HCT116 (cell line): ENCODE results near the gene SNTG2. TPM values are rescaled to one million over a fixed set of nuclear protein-coding genes. Genes with fewer than 3 reads are reported as not detected.

ENCODE experiments used
- ATAC-seq: fragments of 200-7000 bp; cut with Tn5 transposase; 2 replicates; pipeline ENCODE4 v1.9.1; 2020; ENCODE audit warnings: mild to moderate bottlenecking, moderate library complexity
- BruUV-seq: library from RNA; stranded (reverse); fragments of 400-500 nt; replicated peaks from 2 replicates; lab custom pipeline; 2021; lab: Mats Ljungman, UMichigan
- CTCF ChIA-PET: fragments of 300-600 bp; sonication (Branson Sonifier 250); formaldehyde crosslinking; loops from one replicate; lab custom pipeline; 2021; ENCODE audit warnings: antibody characterized with exemption; lab: Charles Lee
- POLR2A ChIA-PET: fragments of 300-600, 350-600 bp; sonication (Branson Sonifier 250); formaldehyde crosslinking; loops from one replicate; lab custom pipeline; 2021; ENCODE audit warnings: antibody characterized with exemption; lab: Charles Lee
- RAD21 ChIA-PET, 2 experiments: fragments of 300-600 bp; sonication (Branson Sonifier 250); formaldehyde crosslinking; loops; one replicate each; lab custom pipeline; 2023; ENCODE audit warnings: low total read pairs in 2 of 2; ENCODE audit not compliant: uncharacterized antibody in 2 of 2, unreplicated experiment in 2 of 2, low non-redundant PET in 1 of 2; lab: Charles Lee
- DNase-seq: peaks from one replicate; pipeline ENCODE4 v3.0.0-alpha.2; 2010; ENCODE audit warnings: low read depth, low spot score
- H2AFZ ChIP-seq: fragments of 200-600 bp; shearing (Covaris generic), sonication (generic); 2 replicates; pipeline ENCODE4 v1.6.1; 2017; ENCODE audit warnings: low read depth, mixed run types, mixed read lengths, antibody characterized with exemption, low read length; ENCODE audit not compliant: poor library complexity, severe bottlenecking
- H3K27ac ChIP-seq: 2 replicates; pipeline ENCODE4 v1.5.1; 2012; ENCODE audit warnings: low read depth, low read length
- H3K27me3 ChIP-seq: fragments of 200-600 bp; sonication (generic); 2 replicates; pipeline ENCODE4 v1.6.1; 2016; ENCODE audit warnings: mixed run types, low read length, mixed read lengths; ENCODE audit not compliant: insufficient read depth
- H3K36me3 ChIP-seq, 2 experiments: fragments of 200-500 bp in 1 of 2; fragments of 200-600 bp in 1 of 2; sonication (Bioruptor generic) in 1 of 2; sonication (generic) in 1 of 2; 2 replicates each; pipeline versions ENCODE4 v1.5.1 to v1.6.1; 2014 to 2016; ENCODE audit warnings: low read length in 2 of 2, inconsistent platforms in 1 of 2, mixed read lengths in 1 of 2, mixed run types in 1 of 2; ENCODE audit not compliant: insufficient read depth in 2 of 2, control insufficient read depth in 1 of 2
- H3K4me1 ChIP-seq, 2 experiments: fragments of 200-600 bp in 1 of 2; sonication (generic) in 1 of 2; 2 replicates each; pipeline versions ENCODE4 v1.5.1 to v1.6.1; 2012 to 2017; ENCODE audit warnings: low read length in 2 of 2, inconsistent platforms in 1 of 2, mild to moderate bottlenecking in 1 of 2, mixed read lengths in 1 of 2, mixed run types in 1 of 2, moderate library complexity in 1 of 2; ENCODE audit not compliant: insufficient read depth in 2 of 2, control insufficient read depth in 1 of 2
- H3K4me2 ChIP-seq: fragments of 200-600 bp; sonication (generic); 2 replicates; pipeline ENCODE4 v1.6.1; 2017; ENCODE audit warnings: mixed run types, low read length, mixed read lengths
- H3K4me3 ChIP-seq, 2 experiments: fragments of 200-600 bp in 1 of 2; sonication (generic) in 1 of 2; replicated peaks in 1 of 2; 2 replicates each; pipeline ENCODE4 v1.5.1; 2011 to 2016; ENCODE audit warnings: low read length in 2 of 2, control low read depth in 1 of 2, low read depth in 1 of 2, mild to moderate bottlenecking in 1 of 2, mixed read lengths in 1 of 2, mixed run types in 1 of 2
- H3K79me2 ChIP-seq: fragments of 200-600 bp; sonication (generic); 2 replicates; pipeline ENCODE4 v1.6.1; 2017; ENCODE audit warnings: mild to moderate bottlenecking, mixed run types, low read length, moderate library complexity, mixed read lengths; ENCODE audit not compliant: insufficient read depth
- H3K9ac ChIP-seq: fragments of 200-600 bp; sonication (generic); 2 replicates; pipeline ENCODE4 v1.6.1; 2016; ENCODE audit warnings: low read length, mixed read lengths
- H3K9me2 ChIP-seq: fragments of 200-600 bp; sonication (generic), shearing (Covaris generic); 2 replicates; pipeline ENCODE4 v1.6.1; 2017; ENCODE audit warnings: mixed run types, mild to moderate bottlenecking, moderate library complexity; ENCODE audit not compliant: insufficient read depth
- H3K9me3 ChIP-seq, 2 experiments: fragments of 200-500 bp in 1 of 2; fragments of 200-600 bp in 1 of 2; sonication (Bioruptor generic) in 1 of 2; sonication (generic) in 1 of 2; 2 replicates each; pipeline ENCODE4 v1.6.1; 2014 to 2017; ENCODE audit warnings: low read length in 2 of 2, mixed read lengths in 2 of 2, inconsistent platforms in 1 of 2, low read depth in 1 of 2, mild to moderate bottlenecking in 1 of 2, mixed run types in 1 of 2, moderate library complexity in 1 of 2; ENCODE audit not compliant: control insufficient read depth in 1 of 2, insufficient read depth in 1 of 2
- H4K20me1 ChIP-seq: fragments of 200-600 bp; sonication (generic), shearing (Covaris generic); 2 replicates; pipeline ENCODE4 v1.6.1; 2017; ENCODE audit warnings: mixed run types, mild to moderate bottlenecking, moderate library complexity; ENCODE audit not compliant: insufficient read depth
- CBX3 ChIP-seq: IDR thresholded peaks from 2 replicates; pipeline ENCODE4 v1.6.1; 2012; ENCODE audit warnings: low read depth
- EZH2phosphoT487 ChIP-seq: fragments of 200-600 bp; IDR thresholded peaks from 2 replicates; pipeline ENCODE4 v1.6.1; 2018; ENCODE audit warnings: antibody characterized with exemption, borderline replicate concordance
- JUND ChIP-seq: IDR thresholded peaks from 2 replicates; pipeline ENCODE4 v1.6.1; 2012
- POLR2A ChIP-seq: IDR thresholded peaks from 2 replicates; pipeline ENCODE4 v1.7.0; 2011; ENCODE audit warnings: borderline replicate concordance; ENCODE audit not compliant: insufficient read depth, insufficient read length; ENCODE audit errors: extremely low read depth
- RAD21 ChIP-seq: IDR thresholded peaks from 2 replicates; pipeline ENCODE4 v1.6.1; 2012; ENCODE audit warnings: low read depth, mild to moderate bottlenecking
- SIN3A ChIP-seq: IDR thresholded peaks from 2 replicates; pipeline ENCODE4 v1.6.1; 2012; ENCODE audit warnings: low read depth
- SP1 ChIP-seq: IDR thresholded peaks from 2 replicates; pipeline ENCODE4 v1.6.1; 2012; ENCODE audit warnings: low read depth
- YY1 ChIP-seq: IDR thresholded peaks from 2 replicates; pipeline ENCODE4 v1.6.1; 2011; ENCODE audit warnings: low read length, low read depth, moderate library complexity, mild to moderate bottlenecking; ENCODE audit not compliant: insufficient replicate concordance; ENCODE audit errors: extremely low read depth
- ZFX ChIP-seq: fragments of 450-650 bp; IDR thresholded peaks from 2 replicates; pipeline ENCODE4 v1.6.1; 2017
- ZNF274 ChIP-seq: fragments of 200-500 bp; sonication (Bioruptor generic); IDR thresholded peaks from 2 replicates; pipeline ENCODE4 v1.6.1; 2014; ENCODE audit warnings: mild to moderate bottlenecking, low read depth, low read length, inconsistent platforms
- intact Hi-C: fragments of 100-400 bp; cut with micrococcal nuclease; formaldehyde crosslinking; loops from 2 replicates; pipeline ENCODE4 v1.10.0; 2022
- total RNA-seq: library from RNA; stranded (reverse); gene quantifications from one replicate; pipeline ENCODE4 v1.2.1, GENCODE V29; 2021; ENCODE audit not compliant: unreplicated experiment
- TF ChIP-seq, protein P1 (sequence below), 3 experiments: fragments of 200-600 bp in 1 of 3; sonication (generic) in 1 of 3; IDR thresholded peaks in 2 of 3; conservative IDR thresholded peaks in 1 of 3; 2 replicates each; pipeline ENCODE4 v1.5.1; 2012 to 2017; ENCODE audit warnings: low read depth in 2 of 3, low read length in 2 of 3, antibody characterized with exemption in 1 of 3, borderline replicate concordance in 1 of 3, control low read depth in 1 of 3, mild to moderate bottlenecking in 1 of 3, mixed read lengths in 1 of 3, mixed run types in 1 of 3, moderate library complexity in 1 of 3; ENCODE audit not compliant: insufficient read depth in 1 of 3
- TF ChIP-seq, protein P2 (sequence below): IDR thresholded peaks from 2 replicates; pipeline ENCODE4 v1.6.1; 2012

SNTG2 gene
- total RNA-seq, 1 experiment from 2014 or later: not detected

DNA sequence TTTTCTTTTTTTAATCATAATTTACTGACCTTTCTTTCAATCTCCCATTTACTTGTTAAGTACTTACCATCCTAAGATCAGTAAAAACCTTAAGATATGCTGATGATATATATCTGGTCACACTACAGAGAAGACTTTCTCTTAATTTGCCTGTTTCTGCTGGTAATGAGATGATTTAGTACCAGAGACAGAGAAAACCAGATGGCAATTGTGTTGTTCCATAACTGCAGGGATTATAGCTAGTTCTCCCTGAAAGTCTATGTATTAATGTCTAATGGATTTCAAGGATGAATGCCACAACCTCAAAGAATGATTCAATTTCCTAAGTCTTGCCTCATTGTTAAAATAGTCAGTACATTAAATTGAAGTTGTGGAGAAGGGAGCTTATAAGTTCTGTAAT is 40.3 kb downstream of the SNTG2 start:
- H3K79me2 ChIP-seq: no peaks in the 10 kb centered on the region
- intact Hi-C loops: no loop called here
- H3K9me2 ChIP-seq: no peaks in the 10 kb centered on the region
- no peak for TF ChIP-seq JUND
- TF ChIP-seq CBX3: no peak
- TF ChIP-seq YY1: no peak
- TF ChIP-seq, protein P1, sequence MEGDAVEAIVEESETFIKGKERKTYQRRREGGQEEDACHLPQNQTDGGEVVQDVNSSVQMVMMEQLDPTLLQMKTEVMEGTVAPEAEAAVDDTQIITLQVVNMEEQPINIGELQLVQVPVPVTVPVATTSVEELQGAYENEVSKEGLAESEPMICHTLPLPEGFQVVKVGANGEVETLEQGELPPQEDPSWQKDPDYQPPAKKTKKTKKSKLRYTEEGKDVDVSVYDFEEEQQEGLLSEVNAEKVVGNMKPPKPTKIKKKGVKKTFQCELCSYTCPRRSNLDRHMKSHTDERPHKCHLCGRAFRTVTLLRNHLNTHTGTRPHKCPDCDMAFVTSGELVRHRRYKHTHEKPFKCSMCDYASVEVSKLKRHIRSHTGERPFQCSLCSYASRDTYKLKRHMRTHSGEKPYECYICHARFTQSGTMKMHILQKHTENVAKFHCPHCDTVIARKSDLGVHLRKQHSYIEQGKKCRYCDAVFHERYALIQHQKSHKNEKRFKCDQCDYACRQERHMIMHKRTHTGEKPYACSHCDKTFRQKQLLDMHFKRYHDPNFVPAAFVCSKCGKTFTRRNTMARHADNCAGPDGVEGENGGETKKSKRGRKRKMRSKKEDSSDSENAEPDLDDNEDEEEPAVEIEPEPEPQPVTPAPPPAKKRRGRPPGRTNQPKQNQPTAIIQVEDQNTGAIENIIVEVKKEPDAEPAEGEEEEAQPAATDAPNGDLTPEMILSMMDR (IDR thresholded peaks at IDR 0.05 in 2 of 3, conservative IDR thresholded peaks at IDR 0.05 in 1 of 3; ENCODE audit: borderline replicate concordance in 1 of 3, insufficient read depth in 1 of 3, low read depth in 2 of 3, low read length in 2 of 3): no peak
- TF ChIP-seq POLR2A: no peak
- TF ChIP-seq, protein P2, sequence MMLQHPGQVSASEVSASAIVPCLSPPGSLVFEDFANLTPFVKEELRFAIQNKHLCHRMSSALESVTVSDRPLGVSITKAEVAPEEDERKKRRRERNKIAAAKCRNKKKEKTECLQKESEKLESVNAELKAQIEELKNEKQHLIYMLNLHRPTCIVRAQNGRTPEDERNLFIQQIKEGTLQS: no peak
- no peak for TF ChIP-seq EZH2phosphoT487
- no peak for TF ChIP-seq SIN3A
- TF ChIP-seq ZNF274: no peak
- no peak for TF ChIP-seq ZFX
- no peak for TF ChIP-seq RAD21
- TF ChIP-seq SP1: no peak
- ChIA-PET RAD21 (no interaction called here), CTCF (interaction anchor here (0.6 kb wide), 1 partner anchor 74 kb away, joined by 3 read pairs; no protein-coding TSS in a partner anchor), POLR2A (no interaction called here)
- H3K4me1 ChIP-seq: no peaks in the 10 kb centered on the region
- H3K4me3 ChIP-seq: no peak overlapping the region
- ATAC-seq (no peak), DNase-seq (no peak)
- H3K27me3 ChIP-seq: peaks cover 10% of the 10 kb centered on the region; the same call in 1 of the 2 replicates
- H3K27ac ChIP-seq: no peak overlapping the region
- H2AFZ ChIP-seq: no peak overlapping the region
- no peaks in the 10 kb centered on the region for H4K20me1 ChIP-seq
- no peaks in the 10 kb centered on the region for H3K36me3 ChIP-seq
- H3K4me2 ChIP-seq: no peak overlapping the region
- no peak overlapping the region for H3K9ac ChIP-seq
- H3K9me3 ChIP-seq: no peaks in the 10 kb centered on the region
- no TSS peak for BruUV-seq
